NOMO-1 treated with DMSO at 0.1 percent for 48 hours (cell line): ENCODE results near the gene SLC6A6.

Experiments used
- DNase-seq: peaks from one replicate; lab custom pipeline; 2025; ENCODE audit not compliant: unreplicated experiment; lab: John Stamatoyannopoulos, UW

The SLC6A6 gene

GRCh38 chr3:14371573-14372474 lies 30.6 kb upstream of the SLC6A6 start:
- peak; percentile 80 for DNase-seq

DNA sequence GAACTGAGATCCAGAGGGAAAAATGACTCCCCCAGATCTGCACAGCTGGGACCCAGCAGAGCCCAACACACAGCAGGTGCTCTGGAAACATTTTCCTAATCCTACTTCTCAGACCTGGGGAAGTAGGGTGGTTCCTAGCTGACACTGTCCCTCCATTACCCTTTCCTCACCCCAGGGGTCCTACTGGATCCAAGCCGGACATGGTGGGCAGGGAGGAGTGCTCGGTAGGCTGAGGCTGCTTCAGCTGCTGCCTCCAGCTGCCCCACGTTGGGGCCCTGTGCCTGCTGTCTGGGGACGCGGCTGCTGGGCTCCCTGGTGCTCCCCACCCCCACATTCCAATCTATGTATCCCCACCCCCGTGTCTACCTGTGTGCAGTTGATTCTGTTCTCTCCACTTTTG lies 29.8 kb upstream of the SLC6A6 start:
- DNase-seq: no peak

GRCh38 chr3:14373753-14374376 lies 28.5 kb upstream of the SLC6A6 start:
- DNase-seq: no peak

DNA sequence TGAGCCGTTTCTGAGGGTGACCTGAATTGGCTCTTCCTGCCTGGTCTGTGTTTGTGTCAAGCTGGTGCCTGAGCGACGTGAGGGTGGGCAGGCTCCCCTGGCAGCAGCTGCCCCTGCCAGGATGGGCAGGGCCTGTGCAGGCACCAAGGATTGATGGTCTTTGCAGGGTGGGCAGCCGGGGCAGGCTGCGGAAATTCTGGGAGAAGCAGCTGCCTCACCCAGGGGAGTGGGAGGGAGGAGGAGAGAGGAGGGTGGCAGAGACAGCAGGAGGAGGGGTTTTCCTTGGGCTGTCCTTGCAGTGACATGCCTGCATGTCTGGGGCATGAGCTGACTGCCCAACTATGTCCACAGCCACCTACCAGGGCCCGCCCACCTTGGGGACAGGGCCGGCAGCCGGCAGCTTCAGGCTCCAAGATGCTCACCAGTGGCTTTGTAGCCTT lies 27.9 kb upstream of the SLC6A6 start:
- no peak for DNase-seq

GRCh38 chr3:14375192-14375591 lies 27.2 kb upstream of the SLC6A6 start:
- DNase-seq: no peak

GRCh38 chr3:14376348-14377043 lies 25.9 kb upstream of the SLC6A6 start:
- DNase-seq: no peak

DNA sequence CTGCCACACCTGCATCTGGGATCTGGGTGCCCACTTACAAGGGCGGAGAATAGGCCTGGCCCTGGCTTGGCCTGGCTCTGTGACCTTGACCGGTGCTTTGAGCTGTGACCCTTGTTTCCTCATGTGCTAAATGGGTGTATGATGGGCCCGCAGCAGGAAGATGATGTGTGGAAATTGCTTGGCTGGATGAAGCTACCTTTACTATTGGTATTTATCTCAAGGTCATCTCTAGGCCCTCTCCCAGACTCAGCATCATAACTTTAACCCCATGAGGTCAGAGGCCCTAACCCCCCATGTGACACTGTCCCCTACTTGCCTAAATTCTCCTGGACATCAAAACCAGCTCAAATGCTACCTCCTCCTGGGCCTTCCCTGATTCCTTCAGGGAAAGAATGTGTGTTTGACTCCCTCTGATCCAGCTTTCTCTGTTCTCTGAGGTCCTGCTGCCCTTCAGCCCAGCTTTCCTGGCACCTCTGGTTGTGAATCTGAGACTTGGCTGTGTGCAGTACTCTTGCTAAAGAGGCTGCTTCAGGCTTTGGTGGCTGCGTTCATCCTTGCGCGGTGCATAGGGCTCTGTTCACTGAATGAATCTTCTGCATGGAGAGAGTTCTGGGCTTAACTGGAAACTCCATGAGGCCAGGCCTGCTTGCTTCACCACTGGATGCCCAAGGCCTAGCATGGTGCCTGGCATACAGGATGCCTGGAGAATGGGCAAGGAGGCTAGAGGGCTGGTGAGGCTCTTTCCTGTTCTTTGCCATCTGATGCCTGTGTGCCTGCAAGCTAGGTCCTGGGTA lies 25.2 kb upstream of the SLC6A6 start:
- no peak for DNase-seq

DNA sequence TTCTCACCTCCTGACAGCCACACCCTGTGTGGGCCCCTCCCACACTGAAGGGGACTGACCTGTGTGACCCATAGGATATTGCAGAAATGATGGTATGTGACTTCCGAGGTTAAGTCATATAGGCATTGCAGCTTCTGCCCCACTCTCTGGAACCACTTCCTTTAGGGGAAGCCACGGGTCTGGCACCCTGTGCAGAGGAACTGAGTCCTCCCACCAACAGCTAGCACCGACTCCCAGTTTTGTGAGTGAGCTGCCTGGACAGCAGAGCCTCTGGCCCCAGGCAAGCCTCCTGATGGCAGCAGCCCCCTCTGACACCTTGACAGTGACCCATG lies 24.6 kb upstream of the SLC6A6 start:
- DNase-seq: peak; percentile 86

GRCh38 chr3:14378415-14378814 lies 24.0 kb upstream of the SLC6A6 start:
- no peak for DNase-seq

DNA sequence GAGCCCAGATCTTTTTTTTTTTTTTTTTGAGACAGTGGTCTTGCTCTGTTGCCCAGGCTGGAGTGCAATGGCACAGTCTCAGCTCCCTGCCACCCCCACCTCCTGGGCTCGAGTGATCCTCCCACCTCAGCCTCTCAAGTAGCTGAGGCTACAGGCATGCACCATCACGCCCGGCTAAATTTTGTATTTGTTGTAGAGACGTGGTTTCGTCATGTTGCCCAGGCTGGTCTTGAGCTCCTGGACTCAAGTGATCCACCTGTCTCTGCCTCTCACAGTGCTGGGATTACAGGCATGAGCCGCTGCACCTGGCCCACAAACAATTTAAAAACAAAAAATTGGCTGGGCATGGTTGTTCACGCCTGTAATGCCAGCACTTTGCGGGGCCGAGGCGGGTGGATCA lies 22.6 kb upstream of the SLC6A6 start:
- DNase-seq: no peak

DNA sequence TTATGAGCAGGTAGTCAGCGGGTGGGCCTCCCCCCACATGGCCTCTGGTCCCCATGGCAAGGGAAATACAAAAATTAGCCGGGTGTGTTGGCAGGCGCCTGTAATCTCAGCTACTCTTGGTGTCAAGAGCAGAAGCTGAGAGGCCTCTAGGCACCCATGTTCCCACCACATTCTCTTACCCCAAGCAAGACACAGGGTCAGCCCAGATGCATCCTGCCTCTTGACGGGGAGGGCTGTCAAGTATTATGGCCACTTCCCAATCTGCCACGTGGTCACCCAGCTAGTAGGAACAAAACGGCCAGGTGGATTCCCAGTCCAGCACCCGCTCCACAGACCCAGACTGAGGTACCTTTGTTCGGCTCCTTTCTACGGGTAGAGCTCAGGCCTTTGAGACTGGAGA lies 16.2 kb upstream of the SLC6A6 start:
- no peak for DNase-seq

GRCh38 chr3:14388201-14388600 lies 14.2 kb upstream of the SLC6A6 start:
- DNase-seq: no peak

DNA sequence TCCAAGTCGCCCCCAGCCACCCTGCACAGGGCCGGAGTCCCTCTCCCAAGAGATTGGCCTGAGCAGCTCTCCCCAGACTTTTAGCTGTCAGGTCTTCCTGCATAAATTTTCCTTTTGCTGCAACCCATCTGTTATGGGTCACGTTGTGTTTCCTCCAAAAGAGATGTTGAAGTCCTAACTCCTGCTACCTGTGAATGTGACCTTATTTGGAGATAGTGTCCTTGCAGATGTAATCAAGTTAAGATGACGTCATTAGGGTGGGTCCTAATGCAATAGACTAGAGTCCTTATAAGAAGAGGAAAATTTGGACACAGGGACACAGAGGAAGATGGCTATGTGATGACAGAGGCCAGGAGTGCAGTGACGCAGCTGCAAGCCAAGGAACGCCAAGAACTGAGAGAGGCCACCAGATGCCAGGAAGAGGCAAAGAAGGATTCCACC lies 13.2 kb upstream of the SLC6A6 start:
- DNase-seq: no peak

DNA sequence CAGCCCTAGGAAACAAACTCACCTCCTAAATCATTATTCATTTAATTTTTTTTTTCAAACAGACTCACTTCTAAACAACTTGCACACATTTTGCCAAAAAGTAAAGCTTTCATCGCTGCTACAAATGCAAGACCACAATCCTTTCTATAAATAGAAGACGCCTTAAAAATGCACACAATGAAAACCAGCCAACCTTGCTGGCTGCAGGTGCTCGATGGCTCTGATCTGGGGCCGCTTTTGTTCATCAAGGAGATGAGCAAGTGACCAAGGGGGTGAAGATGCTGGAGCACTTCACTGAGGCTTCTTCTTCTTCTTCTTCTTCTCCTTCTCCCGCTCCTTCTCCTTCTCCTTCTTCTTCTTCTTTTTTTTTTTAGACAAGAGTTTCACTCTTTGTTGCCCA lies 12.7 kb upstream of the SLC6A6 start:
- no peak for DNase-seq

DNA sequence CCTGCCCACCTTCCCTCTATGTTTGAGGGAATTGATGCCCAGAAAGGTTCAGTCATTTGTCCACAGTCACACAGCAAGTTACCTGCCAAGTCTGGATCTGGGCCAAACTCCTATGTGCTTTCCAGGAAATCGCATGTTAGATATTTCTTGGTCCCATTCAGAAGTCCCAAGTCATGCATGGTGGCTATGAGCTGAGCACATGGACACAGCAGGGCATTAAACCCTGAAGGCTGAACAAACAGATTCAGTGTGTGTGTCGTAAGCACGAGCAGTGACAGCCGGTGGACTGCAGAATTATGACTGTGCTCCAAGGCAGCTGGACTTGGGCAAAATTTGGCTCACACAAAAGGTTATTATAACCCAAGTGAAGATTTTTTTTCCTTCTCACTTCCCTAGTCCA lies 11.4 kb upstream of the SLC6A6 start:
- DNase-seq: peak; percentile 66

DNA sequence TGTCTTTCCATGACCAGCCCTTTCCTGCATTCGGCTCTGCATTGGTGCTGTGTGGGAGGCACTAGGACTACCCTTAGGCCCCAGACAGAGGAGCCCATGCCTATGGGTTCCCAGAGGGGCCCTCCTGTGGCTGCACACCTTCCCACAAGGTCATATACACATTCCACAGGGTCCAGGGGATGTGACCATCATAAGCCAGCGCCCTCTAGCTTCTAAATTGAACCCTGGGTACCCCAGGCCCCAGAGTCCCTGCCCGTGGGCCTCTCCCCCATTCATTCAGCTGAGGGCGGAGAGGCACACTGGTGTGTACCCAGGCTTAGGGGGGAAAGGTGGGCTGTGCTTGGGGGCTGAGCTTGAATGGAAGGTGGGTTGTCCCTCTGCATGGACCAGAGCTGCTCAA lies 10.2 kb upstream of the SLC6A6 start:
- no peak for DNase-seq

- no peak for DNase-seq
Observed at GRCh38 chr3:14392803-14393319, 9.5 kb upstream of the SLC6A6 start.

- no peak for DNase-seq
Observed at GRCh38 chr3:14393440-14394106, 8.8 kb upstream of the SLC6A6 start.

DNA sequence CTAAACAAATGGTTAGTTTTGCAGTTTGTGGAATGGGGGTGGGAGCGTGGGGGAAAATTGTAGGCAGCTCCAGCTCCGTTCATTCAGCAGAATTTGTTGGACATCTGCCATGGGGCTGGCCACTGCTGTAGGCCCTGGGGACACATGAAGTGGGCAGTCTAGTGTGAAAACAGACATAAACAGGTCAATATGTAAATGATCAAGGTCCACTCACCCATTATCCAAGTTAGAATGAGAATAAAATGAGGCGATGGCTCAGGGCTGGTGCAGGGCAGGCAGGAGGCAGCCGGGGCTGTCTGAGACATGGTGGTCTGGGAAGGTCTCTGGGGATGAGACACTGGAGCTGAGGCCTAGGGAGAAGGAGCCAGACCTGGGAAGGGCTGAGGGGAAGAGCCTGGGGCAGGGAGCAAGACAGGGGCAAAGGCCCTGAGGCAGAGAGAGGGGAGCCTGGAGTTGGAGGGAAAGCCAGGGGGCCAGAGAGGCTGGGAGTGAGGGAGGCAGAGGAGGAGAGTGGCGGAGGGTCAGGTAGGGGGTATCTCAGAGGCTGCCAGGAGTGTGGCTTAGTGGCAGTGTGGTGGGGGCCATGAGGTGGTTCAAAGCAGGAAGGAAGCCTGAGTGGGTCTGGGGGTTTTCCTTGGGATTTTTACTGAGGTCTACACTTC lies 6.2 kb upstream of the SLC6A6 start:
- no peak for DNase-seq

DNA sequence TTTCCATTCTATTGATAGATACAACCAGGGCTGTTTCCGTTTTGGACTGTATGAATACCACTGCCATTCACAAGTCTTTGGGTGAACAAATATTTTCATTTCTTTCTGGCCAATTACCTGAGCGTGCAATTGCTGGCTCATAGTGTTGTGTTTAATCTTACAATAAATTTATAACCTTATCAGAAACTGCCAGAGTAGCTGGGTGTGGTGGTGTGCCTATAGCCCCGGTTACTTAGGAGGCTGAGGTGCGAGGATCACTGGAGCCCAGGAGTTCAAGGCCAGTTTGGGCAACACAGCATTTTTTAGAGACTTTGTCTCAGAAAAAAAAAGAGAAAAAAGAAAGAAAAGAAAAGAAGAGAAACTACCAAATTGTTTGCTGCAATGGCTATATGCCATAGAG lies 5.4 kb upstream of the SLC6A6 start:
- DNase-seq: no peak
